Measurements from ENCODE around the gene CCN6.
"Not testable (repeated sequence)": the region's sequence is repeated elsewhere in the genome, so short reads cannot be mapped to it uniquely, and the experiment has no call there.

DNA sequence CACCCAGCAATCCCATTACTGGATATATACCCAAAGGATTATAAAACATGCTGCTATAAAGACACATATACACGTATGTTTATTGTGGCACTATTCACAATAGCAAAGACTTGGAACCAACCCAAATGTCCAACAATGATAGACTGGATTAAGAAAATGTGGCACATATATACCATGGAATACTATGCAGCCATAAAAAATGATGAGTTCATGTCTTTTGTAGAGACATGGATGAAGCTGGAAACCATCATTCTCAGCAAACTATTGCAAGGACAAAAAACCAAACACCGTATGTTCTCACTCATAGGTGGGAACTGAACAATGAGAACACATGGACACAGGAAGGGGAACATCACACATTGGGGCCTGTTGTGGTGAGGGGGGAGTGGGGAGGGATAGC lies 52.1 kb downstream of the CCN6 start:
- not testable (repeated sequence) for TF ChIP-seq POLR2A (IDR thresholded peaks at IDR 0.05)
- TF ChIP-seq, protein P1, sequence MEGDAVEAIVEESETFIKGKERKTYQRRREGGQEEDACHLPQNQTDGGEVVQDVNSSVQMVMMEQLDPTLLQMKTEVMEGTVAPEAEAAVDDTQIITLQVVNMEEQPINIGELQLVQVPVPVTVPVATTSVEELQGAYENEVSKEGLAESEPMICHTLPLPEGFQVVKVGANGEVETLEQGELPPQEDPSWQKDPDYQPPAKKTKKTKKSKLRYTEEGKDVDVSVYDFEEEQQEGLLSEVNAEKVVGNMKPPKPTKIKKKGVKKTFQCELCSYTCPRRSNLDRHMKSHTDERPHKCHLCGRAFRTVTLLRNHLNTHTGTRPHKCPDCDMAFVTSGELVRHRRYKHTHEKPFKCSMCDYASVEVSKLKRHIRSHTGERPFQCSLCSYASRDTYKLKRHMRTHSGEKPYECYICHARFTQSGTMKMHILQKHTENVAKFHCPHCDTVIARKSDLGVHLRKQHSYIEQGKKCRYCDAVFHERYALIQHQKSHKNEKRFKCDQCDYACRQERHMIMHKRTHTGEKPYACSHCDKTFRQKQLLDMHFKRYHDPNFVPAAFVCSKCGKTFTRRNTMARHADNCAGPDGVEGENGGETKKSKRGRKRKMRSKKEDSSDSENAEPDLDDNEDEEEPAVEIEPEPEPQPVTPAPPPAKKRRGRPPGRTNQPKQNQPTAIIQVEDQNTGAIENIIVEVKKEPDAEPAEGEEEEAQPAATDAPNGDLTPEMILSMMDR (IDR thresholded peaks at IDR 0.05): not testable (repeated sequence)

Data from right lobe of liver (tissue), 4 donors.